Osteoblast (primary cell): ENCODE measurements around the gene ADAM11. TPM values are rescaled to one million over a fixed set of nuclear protein-coding genes. Genes with fewer than 3 reads are reported as not detected.

Experiments
- DNase-seq: peaks from one replicate; pipeline ENCODE4 v3.0.0; 2011; ENCODE audit warnings: low spot score, mixed read lengths; ENCODE audit not compliant: insufficient read length; ENCODE audit errors: missing footprints
- H2AFZ ChIP-seq: 2 replicates; pipeline ENCODE4 v1.6.0; 2011; ENCODE audit warnings: mild to moderate bottlenecking, low read length
- H3K27ac ChIP-seq: 2 replicates; pipeline ENCODE4 v1.5.1; 2011; ENCODE audit warnings: mild to moderate bottlenecking, low read depth, low read length, moderate library complexity
- H3K27me3 ChIP-seq: 2 replicates; pipeline ENCODE4 v1.6.0; 2012; ENCODE audit warnings: mild to moderate bottlenecking, control low read depth, inconsistent platforms, low read length, moderate library complexity; ENCODE audit not compliant: insufficient read depth
- H3K36me3 ChIP-seq: 2 replicates; pipeline ENCODE4 v1.5.1; 2011; ENCODE audit warnings: mild to moderate bottlenecking, low read length, control low read depth, moderate library complexity; ENCODE audit not compliant: insufficient read depth
- H3K4me1 ChIP-seq: 2 replicates; pipeline ENCODE4 v1.5.1; 2011; ENCODE audit warnings: mild to moderate bottlenecking, low read length, control low read depth, moderate library complexity; ENCODE audit not compliant: insufficient read depth
- H3K4me2 ChIP-seq: 2 replicates; pipeline ENCODE4 v1.6.0; 2011; ENCODE audit warnings: mild to moderate bottlenecking, low read length; ENCODE audit not compliant: insufficient read depth
- H3K4me3 ChIP-seq: fragments of 200-600 bp; sonication (generic); 3 replicates; pipeline ENCODE4 v1.5.1; 2012; ENCODE audit warnings: mild to moderate bottlenecking, low read length, inconsistent platforms; ENCODE audit not compliant: insufficient read depth
- H3K79me2 ChIP-seq: 2 replicates; pipeline ENCODE4 v1.6.0; 2012; ENCODE audit warnings: mild to moderate bottlenecking, low read length, control low read depth, inconsistent platforms; ENCODE audit not compliant: insufficient read depth
- H3K9me3 ChIP-seq: 2 replicates; pipeline ENCODE4 v1.5.1; 2011; ENCODE audit warnings: low read depth, low read length, control low read depth
- H4K20me1 ChIP-seq: 2 replicates; pipeline ENCODE4 v1.6.0; 2012; ENCODE audit warnings: mild to moderate bottlenecking, low read length, control low read depth; ENCODE audit not compliant: insufficient read depth
- CTCF ChIP-seq: IDR thresholded peaks from 2 replicates; pipeline ENCODE4 v1.5.1; 2011; ENCODE audit warnings: mild to moderate bottlenecking, low read depth, low read length, moderate library complexity; ENCODE audit errors: extremely low read depth
- small RNA-seq: library from RNA; depleted of rRNA; stranded (forward); fragments of <200 nt; gene quantifications from one replicate; pipeline ENCODE3, GENCODE V24; 2012
- total RNA-seq: library from RNA; depleted of rRNA; stranded (reverse); fragments of >200 nt; gene quantifications from 2 replicates; pipeline ENCODE4 v1.2.3, GENCODE V29; 2012

The ADAM11 gene
- total RNA-seq, 1 donor = 0.36 TPM

GRCh38 chr17:44831371-44831770 lies 72.6 kb downstream of the ADAM11 start:
- H4K20me1 ChIP-seq = peaks cover 2% of the 10 kb centered on the region
- H2AFZ ChIP-seq = no peak overlapping the region
- no peaks in the 10 kb centered on the region for H3K9me3 ChIP-seq
- H3K79me2 ChIP-seq = peaks cover 30% of the 10 kb centered on the region
- no peak for DNase-seq
- TF ChIP-seq CTCF = no peak
- H3K36me3 ChIP-seq = no peaks in the 10 kb centered on the region
- H3K27me3 ChIP-seq = no peaks in the 10 kb centered on the region
- no peak overlapping the region for H3K27ac ChIP-seq
- no peak overlapping the region for H3K4me3 ChIP-seq
- H3K4me1 ChIP-seq = peaks cover 17% of the 10 kb centered on the region
- H3K4me2 ChIP-seq = no peak overlapping the region

Small RNA genes within 50 kb of the gene (small RNA-seq; reads per million reads assigned to genes)
- not detected for gene RN7SL819P

Other genes starting within 250 kb of the ADAM11 start
- gene FZD2, start 201.5 kb upstream of the ADAM11 start, total RNA-seq = 15.9 and 23.9 TPM in 2 replicates
- gene MEIOC, start 102.5 kb upstream of the ADAM11 start, total RNA-seq = under 0.01 TPM in 1 of 2 replicates, not detected in the other
- 32.1 and 36.6 TPM in 2 replicates for gene CCDC43, start 69.2 kb upstream of the ADAM11 start, total RNA-seq
- gene DBF4B, start 50.3 kb upstream of the ADAM11 start, total RNA-seq = 2.2 and 2.7 TPM in 2 replicates
- gene GJC1, start 71.3 kb downstream of the ADAM11 start, total RNA-seq = 10.3 and 10.5 TPM in 2 replicates
- not detected in 2 replicates for gene HIGD1B, start 88.9 kb downstream of the ADAM11 start, total RNA-seq
- gene EFTUD2, start 140.5 kb downstream of the ADAM11 start, total RNA-seq = 72.7 and 81.0 TPM in 2 replicates
- gene GFAP, start 156.5 kb downstream of the ADAM11 start, total RNA-seq = under 0.01 TPM in 2 replicates
- gene KIF18B, start 188.8 kb downstream of the ADAM11 start, total RNA-seq = 0.72 and 1.2 TPM in 2 replicates
- under 0.01 TPM in 1 of 2 replicates, not detected in the other for gene C1QL1, start 209.3 kb downstream of the ADAM11 start, total RNA-seq